ENCODE measurements around the gene BCL2. TPM values are rescaled to one million over a fixed set of nuclear protein-coding genes. Genes with fewer than 3 reads are reported as not detected.

The BCL2 gene
- total RNA-seq, 1 experiment from 2014 or later: 2.6 TPM

DNA sequence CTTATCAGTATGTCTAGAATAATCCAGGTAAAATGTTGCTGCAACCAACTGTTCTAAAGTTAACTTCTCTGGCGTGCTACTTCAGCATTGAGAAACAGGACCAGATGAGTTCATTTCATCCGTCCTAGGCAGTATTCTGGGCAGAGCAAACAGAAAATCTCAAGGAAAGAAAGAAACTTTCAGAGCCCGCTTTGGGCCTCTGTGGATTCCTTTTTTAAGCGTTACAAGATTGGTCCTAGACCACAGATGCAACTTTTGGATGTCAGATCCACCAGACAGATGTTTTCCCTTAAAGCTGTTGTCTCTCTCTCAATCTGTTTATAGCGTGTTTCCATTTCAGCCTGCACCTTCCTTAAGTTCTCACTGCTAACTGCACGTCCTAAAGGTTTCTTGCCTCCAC, 75.0 kb downstream of the BCL2 start:
- H3K27me3 Mint-ChIP-seq (ENCODE audit: low read depth): no peaks in the 10 kb centered on the region
- DNase-seq (ENCODE audit: low spot score): no peak
- no peaks in the 10 kb centered on the region for H3K36me3 Mint-ChIP-seq
- ChIA-PET CTCF (no interaction called here), POLR2A (no interaction called here)
- TF ChIP-seq FOXJ3 (CRISPR knock-in tag; IDR thresholded peaks at IDR 0.05; ENCODE audit: borderline replicate concordance): no peak
- no peak for TF ChIP-seq ZNF416 (CRISPR knock-in tag; IDR thresholded peaks at IDR 0.05)
- no peak for TF ChIP-seq GABPB1 (CRISPR knock-in tag; IDR thresholded peaks at IDR 0.05)
- TF ChIP-seq, protein P1, sequence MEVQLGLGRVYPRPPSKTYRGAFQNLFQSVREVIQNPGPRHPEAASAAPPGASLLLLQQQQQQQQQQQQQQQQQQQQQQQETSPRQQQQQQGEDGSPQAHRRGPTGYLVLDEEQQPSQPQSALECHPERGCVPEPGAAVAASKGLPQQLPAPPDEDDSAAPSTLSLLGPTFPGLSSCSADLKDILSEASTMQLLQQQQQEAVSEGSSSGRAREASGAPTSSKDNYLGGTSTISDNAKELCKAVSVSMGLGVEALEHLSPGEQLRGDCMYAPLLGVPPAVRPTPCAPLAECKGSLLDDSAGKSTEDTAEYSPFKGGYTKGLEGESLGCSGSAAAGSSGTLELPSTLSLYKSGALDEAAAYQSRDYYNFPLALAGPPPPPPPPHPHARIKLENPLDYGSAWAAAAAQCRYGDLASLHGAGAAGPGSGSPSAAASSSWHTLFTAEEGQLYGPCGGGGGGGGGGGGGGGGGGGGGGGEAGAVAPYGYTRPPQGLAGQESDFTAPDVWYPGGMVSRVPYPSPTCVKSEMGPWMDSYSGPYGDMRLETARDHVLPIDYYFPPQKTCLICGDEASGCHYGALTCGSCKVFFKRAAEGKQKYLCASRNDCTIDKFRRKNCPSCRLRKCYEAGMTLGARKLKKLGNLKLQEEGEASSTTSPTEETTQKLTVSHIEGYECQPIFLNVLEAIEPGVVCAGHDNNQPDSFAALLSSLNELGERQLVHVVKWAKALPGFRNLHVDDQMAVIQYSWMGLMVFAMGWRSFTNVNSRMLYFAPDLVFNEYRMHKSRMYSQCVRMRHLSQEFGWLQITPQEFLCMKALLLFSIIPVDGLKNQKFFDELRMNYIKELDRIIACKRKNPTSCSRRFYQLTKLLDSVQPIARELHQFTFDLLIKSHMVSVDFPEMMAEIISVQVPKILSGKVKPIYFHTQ (CRISPR knock-in tag; IDR thresholded peaks at IDR 0.05): no peak
- no peak for TF ChIP-seq ZNF396 (CRISPR knock-in tag; IDR thresholded peaks at IDR 0.05; ENCODE audit: borderline replicate concordance)
- no peak for TF ChIP-seq ZBTB21 (CRISPR knock-in tag; IDR thresholded peaks at IDR 0.05; ENCODE audit: borderline replicate concordance)
- no peak for TF ChIP-seq SOX15 (CRISPR knock-in tag; IDR thresholded peaks at IDR 0.05)
- TF ChIP-seq, protein P2, sequence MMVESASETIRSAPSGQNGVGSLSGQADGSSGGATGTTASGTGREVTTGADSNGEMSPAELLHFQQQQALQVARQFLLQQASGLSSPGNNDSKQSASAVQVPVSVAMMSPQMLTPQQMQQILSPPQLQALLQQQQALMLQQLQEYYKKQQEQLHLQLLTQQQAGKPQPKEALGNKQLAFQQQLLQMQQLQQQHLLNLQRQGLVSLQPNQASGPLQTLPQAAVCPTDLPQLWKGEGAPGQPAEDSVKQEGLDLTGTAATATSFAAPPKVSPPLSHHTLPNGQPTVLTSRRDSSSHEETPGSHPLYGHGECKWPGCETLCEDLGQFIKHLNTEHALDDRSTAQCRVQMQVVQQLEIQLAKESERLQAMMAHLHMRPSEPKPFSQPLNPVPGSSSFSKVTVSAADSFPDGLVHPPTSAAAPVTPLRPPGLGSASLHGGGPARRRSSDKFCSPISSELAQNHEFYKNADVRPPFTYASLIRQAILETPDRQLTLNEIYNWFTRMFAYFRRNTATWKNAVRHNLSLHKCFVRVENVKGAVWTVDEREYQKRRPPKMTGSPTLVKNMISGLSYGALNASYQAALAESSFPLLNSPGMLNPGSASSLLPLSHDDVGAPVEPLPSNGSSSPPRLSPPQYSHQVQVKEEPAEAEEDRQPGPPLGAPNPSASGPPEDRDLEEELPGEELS (CRISPR knock-in tag; IDR thresholded peaks at IDR 0.05): no peak
- no peak for TF ChIP-seq ZNF138 (CRISPR knock-in tag; conservative IDR thresholded peaks at IDR 0.05)
- H3K9me3 Mint-ChIP-seq: peaks cover 8% of the 10 kb centered on the region
- H3K27ac Mint-ChIP-seq: no peak overlapping the region
- no peak for ATAC-seq
- H3K4me1 Mint-ChIP-seq: no peaks in the 10 kb centered on the region
- no peak overlapping the region for H3K4me3 Mint-ChIP-seq

DNA sequence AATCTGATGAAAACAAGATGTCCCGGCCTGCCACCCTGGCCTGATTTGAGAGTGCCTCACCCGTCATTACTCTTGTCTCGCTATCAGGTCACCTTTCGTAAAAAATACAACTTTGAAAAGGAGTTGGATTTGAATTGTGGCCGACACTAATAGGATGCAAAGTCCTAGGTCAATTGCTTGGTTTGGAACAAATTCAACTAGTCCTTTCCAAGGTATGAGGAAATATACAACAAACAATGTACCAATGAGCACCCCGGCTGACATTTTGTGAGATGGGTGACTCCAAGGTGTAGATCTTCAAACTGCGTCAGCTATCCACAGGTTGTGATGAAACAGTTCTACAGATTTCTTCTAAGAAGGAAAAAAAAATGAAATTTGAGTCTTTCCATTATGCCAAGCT, 77.8 kb downstream of the BCL2 start:
- POLR2A ChIA-PET: no interaction called here
- no peak for ATAC-seq
- no peak overlapping the region for H3K27ac Mint-ChIP-seq
- H3K4me1 Mint-ChIP-seq: peaks cover 26% of the 10 kb centered on the region
- no peaks in the 10 kb centered on the region for H3K36me3 Mint-ChIP-seq
- no peak for DNase-seq (ENCODE audit: low spot score)
- H3K4me3 Mint-ChIP-seq: no peak overlapping the region
- no peaks in the 10 kb centered on the region for H3K27me3 Mint-ChIP-seq (ENCODE audit: low read depth)
- CTCF ChIA-PET: no interaction called here
- H3K9me3 Mint-ChIP-seq: peaks cover 3% of the 10 kb centered on the region
- TF ChIP-seq, protein P3, sequence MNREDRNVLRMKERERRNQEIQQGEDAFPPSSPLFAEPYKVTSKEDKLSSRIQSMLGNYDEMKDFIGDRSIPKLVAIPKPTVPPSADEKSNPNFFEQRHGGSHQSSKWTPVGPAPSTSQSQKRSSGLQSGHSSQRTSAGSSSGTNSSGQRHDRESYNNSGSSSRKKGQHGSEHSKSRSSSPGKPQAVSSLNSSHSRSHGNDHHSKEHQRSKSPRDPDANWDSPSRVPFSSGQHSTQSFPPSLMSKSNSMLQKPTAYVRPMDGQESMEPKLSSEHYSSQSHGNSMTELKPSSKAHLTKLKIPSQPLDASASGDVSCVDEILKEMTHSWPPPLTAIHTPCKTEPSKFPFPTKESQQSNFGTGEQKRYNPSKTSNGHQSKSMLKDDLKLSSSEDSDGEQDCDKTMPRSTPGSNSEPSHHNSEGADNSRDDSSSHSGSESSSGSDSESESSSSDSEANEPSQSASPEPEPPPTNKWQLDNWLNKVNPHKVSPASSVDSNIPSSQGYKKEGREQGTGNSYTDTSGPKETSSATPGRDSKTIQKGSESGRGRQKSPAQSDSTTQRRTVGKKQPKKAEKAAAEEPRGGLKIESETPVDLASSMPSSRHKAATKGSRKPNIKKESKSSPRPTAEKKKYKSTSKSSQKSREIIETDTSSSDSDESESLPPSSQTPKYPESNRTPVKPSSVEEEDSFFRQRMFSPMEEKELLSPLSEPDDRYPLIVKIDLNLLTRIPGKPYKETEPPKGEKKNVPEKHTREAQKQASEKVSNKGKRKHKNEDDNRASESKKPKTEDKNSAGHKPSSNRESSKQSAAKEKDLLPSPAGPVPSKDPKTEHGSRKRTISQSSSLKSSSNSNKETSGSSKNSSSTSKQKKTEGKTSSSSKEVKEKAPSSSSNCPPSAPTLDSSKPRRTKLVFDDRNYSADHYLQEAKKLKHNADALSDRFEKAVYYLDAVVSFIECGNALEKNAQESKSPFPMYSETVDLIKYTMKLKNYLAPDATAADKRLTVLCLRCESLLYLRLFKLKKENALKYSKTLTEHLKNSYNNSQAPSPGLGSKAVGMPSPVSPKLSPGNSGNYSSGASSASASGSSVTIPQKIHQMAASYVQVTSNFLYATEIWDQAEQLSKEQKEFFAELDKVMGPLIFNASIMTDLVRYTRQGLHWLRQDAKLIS (CRISPR knock-in tag; IDR thresholded peaks at IDR 0.05; ENCODE audit: borderline replicate concordance): no peak
- TF ChIP-seq TP53 (CRISPR knock-in tag; IDR thresholded peaks at IDR 0.05): no peak

DNA sequence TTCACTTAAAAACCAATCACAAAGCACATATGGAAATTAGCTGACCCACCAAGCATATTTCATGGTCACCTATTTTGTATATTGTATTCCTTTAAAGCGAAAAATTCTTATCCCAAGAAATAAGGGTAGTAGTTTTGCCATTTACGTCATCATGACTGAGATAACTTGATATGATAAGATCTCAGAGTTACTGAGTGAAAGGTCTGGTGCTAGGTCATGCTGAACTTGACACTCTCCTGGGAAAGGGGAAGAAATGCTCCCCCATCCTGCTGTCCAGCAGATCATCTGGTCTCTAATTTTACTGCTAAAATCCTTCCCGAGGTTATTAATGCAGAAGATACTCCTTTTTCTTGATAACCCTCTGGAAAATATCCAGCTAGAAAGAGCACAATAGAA, 78.3 kb downstream of the BCL2 start:
- Mint-ChIP-seq H3K4me1 (peaks cover 28% of the 10 kb centered on the region), H3K36me3 (no peaks in the 10 kb centered on the region), H3K4me3 (no peak overlapping the region), H3K27me3 (ENCODE audit: low read depth) (no peaks in the 10 kb centered on the region), H3K9me3 (no peaks in the 10 kb centered on the region), H3K27ac (no peak overlapping the region)
- ChIA-PET POLR2A (no interaction called here), CTCF (no interaction called here)
- no peak for ATAC-seq
- TF ChIP-seq SOX15 (CRISPR knock-in tag; IDR thresholded peaks at IDR 0.05) (no peak), RORB (CRISPR knock-in tag; IDR thresholded peaks at IDR 0.05) (no peak), CBFB (CRISPR knock-in tag; IDR thresholded peaks at IDR 0.05; ENCODE audit: low read depth) (no peak), HMGA2 (CRISPR knock-in tag; IDR thresholded peaks at IDR 0.05) (no peak)
- TF ChIP-seq, protein P4, sequence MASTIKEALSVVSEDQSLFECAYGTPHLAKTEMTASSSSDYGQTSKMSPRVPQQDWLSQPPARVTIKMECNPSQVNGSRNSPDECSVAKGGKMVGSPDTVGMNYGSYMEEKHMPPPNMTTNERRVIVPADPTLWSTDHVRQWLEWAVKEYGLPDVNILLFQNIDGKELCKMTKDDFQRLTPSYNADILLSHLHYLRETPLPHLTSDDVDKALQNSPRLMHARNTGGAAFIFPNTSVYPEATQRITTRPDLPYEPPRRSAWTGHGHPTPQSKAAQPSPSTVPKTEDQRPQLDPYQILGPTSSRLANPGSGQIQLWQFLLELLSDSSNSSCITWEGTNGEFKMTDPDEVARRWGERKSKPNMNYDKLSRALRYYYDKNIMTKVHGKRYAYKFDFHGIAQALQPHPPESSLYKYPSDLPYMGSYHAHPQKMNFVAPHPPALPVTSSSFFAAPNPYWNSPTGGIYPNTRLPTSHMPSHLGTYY (CRISPR knock-in tag; IDR thresholded peaks at IDR 0.05): no peak
- TF ChIP-seq, protein P5, sequence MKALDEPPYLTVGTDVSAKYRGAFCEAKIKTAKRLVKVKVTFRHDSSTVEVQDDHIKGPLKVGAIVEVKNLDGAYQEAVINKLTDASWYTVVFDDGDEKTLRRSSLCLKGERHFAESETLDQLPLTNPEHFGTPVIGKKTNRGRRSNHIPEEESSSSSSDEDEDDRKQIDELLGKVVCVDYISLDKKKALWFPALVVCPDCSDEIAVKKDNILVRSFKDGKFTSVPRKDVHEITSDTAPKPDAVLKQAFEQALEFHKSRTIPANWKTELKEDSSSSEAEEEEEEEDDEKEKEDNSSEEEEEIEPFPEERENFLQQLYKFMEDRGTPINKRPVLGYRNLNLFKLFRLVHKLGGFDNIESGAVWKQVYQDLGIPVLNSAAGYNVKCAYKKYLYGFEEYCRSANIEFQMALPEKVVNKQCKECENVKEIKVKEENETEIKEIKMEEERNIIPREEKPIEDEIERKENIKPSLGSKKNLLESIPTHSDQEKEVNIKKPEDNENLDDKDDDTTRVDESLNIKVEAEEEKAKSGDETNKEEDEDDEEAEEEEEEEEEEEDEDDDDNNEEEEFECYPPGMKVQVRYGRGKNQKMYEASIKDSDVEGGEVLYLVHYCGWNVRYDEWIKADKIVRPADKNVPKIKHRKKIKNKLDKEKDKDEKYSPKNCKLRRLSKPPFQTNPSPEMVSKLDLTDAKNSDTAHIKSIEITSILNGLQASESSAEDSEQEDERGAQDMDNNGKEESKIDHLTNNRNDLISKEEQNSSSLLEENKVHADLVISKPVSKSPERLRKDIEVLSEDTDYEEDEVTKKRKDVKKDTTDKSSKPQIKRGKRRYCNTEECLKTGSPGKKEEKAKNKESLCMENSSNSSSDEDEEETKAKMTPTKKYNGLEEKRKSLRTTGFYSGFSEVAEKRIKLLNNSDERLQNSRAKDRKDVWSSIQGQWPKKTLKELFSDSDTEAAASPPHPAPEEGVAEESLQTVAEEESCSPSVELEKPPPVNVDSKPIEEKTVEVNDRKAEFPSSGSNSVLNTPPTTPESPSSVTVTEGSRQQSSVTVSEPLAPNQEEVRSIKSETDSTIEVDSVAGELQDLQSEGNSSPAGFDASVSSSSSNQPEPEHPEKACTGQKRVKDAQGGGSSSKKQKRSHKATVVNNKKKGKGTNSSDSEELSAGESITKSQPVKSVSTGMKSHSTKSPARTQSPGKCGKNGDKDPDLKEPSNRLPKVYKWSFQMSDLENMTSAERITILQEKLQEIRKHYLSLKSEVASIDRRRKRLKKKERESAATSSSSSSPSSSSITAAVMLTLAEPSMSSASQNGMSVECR (CRISPR knock-in tag; IDR thresholded peaks at IDR 0.05; ENCODE audit: borderline replicate concordance): no peak
- no peak for DNase-seq (ENCODE audit: low spot score)
